AG10803 (cell line): ENCODE data around the gene CPXM2.

Experiments used
- DNase-seq: peaks from one replicate; pipeline ENCODE4 v3.0.0; 2010; ENCODE audit warnings: low read depth
- H3K4me3 ChIP-seq: 2 replicates; pipeline ENCODE4 v1.5.1; 2011; ENCODE audit warnings: mild to moderate bottlenecking, low read length, control low read depth
- CTCF ChIP-seq: conservative IDR thresholded peaks from 2 replicates; pipeline ENCODE4 v1.5.1; 2011; ENCODE audit warnings: mild to moderate bottlenecking, low read length, control low read depth, inconsistent platforms

The CPXM2 gene

GRCh38 chr10:123717336-123717735 lies 174.3 kb downstream of the CPXM2 start:
- no peak overlapping the region for H3K4me3 ChIP-seq
- DNase-seq: no peak
- TF ChIP-seq CTCF: no peak

- no peak overlapping the region for H3K4me3 ChIP-seq
- TF ChIP-seq CTCF: no peak
- DNase-seq: no peak
Measured at GRCh38 chr10:123715546-123715945, 176.1 kb downstream of the CPXM2 start.

- H3K4me3 ChIP-seq: no peak overlapping the region
- DNase-seq: no peak
- TF ChIP-seq CTCF: no peak
Measured at GRCh38 chr10:123706236-123706635, 185.4 kb downstream of the CPXM2 start.

GRCh38 chr10:123704812-123705211 lies 186.8 kb downstream of the CPXM2 start:
- H3K4me3 ChIP-seq: no peak overlapping the region
- no peak for TF ChIP-seq CTCF
- no peak for DNase-seq

- DNase-seq: no peak
- H3K4me3 ChIP-seq: no peak overlapping the region
- no peak for TF ChIP-seq CTCF
Measured at GRCh38 chr10:123704076-123704475, 187.5 kb downstream of the CPXM2 start.

- DNase-seq: no peak
- H3K4me3 ChIP-seq: no peak overlapping the region
- no peak for TF ChIP-seq CTCF
Measured at GRCh38 chr10:123703195-123703790, 188.3 kb downstream of the CPXM2 start.
